Central memory CD8-positive, alpha-beta T cell (primary cell): Measurements from ENCODE around the gene EEF1AKMT2.

ENCODE experiments used
- ATAC-seq: fragments of 150-1000 bp; cut with Tn5 transposase; replicated peaks from 2 replicates; pipeline ENCODE4 v1.10.0; 2022; ENCODE audit warnings: mild to moderate bottlenecking, moderate FRiP score, moderate number of reproducible peaks; ENCODE audit not compliant: poor library complexity, severe bottlenecking; ENCODE audit errors: extremely low read depth
- DNase-seq, 2 donors: peaks; one replicate each; pipeline ENCODE4 v3.0.0; 2021; ENCODE audit warnings: low spot score in 2 of 2
- H3K27ac Mint-ChIP-seq: one replicate; pipeline ENCODE4 v1.8.0; 2022; ENCODE audit warnings: low read depth, mild to moderate bottlenecking, moderate library complexity, mixed read lengths
- H3K27me3 Mint-ChIP-seq: one replicate; pipeline ENCODE4 v1.8.0; 2022; ENCODE audit warnings: mixed read lengths
- H3K36me3 Mint-ChIP-seq: one replicate; pipeline ENCODE4 v1.8.0; 2022; ENCODE audit warnings: mild to moderate bottlenecking, moderate library complexity, mixed read lengths; ENCODE audit not compliant: insufficient read depth
- H3K4me1 Mint-ChIP-seq: one replicate; pipeline ENCODE4 v1.8.0; 2022; ENCODE audit warnings: mixed read lengths
- H3K4me3 Mint-ChIP-seq: one replicate; pipeline ENCODE4 v1.8.0; 2022; ENCODE audit warnings: mild to moderate bottlenecking, moderate library complexity, mixed read lengths
- H3K9me3 Mint-ChIP-seq: one replicate; pipeline ENCODE4 v1.8.0; 2022; ENCODE audit warnings: mixed read lengths

Gene EEF1AKMT2

GRCh38 chr10:124740369-124741280, 51.1 kb downstream of the EEF1AKMT2 start:
- Mint-ChIP-seq H3K9me3 (no peaks in the 10 kb centered on the region), H3K4me3 (peak overlapping the region; percentile 97), H3K36me3 (peaks cover 40% of the 10 kb centered on the region), H3K27ac (peak overlapping the region; percentile 97), H3K27me3 (no peaks in the 10 kb centered on the region), H3K4me1 (peaks cover 83% of the 10 kb centered on the region)
- ATAC-seq (peak; percentile 20), DNase-seq (no peak)

DNA sequence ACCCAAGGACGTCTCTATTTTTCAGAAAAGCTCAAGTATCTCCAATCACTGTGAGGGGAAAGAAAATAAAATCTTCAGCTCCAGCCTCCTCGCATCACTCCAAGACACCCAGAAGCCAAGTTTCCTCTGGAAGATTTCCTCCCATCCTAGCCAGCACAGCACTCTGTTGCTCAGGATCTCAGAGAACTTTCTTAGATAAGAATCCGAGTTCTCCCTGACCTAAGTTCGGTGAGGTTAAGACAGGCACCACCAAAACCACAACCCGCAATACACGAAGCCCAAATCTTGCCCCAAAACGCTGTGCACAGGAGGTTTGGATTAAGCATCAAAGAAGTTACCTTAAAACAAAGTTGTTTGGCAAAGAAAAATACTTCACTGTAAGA, 51.7 kb downstream of the EEF1AKMT2 start:
- DNase-seq (no peak), ATAC-seq (no peak)
- Mint-ChIP-seq H3K27ac (peak overlapping the region; percentile 97), H3K27me3 (no peaks in the 10 kb centered on the region), H3K36me3 (peaks cover 40% of the 10 kb centered on the region), H3K4me1 (peaks cover 83% of the 10 kb centered on the region), H3K4me3 (peak overlapping the region; percentile 97), H3K9me3 (no peaks in the 10 kb centered on the region)

DNA sequence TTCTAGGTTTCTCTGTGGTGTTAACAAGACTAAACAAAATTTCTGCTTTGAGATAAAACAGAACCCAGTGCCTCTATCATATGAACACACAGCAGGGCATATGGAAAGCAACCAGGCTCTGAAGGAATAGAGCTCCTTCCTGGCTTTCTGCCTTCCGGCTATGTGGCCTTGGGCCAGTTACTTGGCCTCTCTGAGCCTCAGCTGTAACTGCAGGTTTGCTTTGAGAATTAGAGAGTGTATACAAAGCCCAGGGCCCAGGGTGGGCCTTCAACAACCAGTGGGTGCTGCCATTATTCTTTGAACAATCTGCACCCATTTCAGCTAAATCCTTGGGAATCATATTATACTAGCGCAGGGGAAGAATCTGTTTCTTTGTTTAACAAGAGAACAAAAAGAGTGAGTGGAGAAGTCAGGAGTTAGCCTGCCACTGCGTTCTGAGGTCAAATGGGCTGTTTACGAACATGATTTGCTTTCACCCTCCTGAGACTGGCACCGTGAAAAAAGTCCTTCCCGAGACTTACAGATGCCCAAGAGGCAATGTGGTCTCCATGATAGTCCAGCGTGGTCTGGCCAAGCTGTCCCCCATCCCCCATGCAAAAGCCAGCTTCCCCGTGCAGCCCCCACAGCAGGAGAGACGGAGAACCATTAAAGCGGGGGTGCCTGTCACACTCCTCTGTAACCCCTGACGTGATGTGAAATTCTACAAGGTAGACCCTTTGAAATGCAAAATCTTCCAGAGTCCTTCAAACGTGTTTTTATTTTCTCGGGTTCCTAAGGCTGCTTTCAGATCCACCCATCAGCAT, 52.4 kb downstream of the EEF1AKMT2 start:
- Mint-ChIP-seq H3K27ac (peak overlapping the region; percentile 97), H3K27me3 (no peaks in the 10 kb centered on the region), H3K4me3 (peak overlapping the region; percentile 97), H3K9me3 (no peaks in the 10 kb centered on the region), H3K36me3 (peaks cover 38% of the 10 kb centered on the region), H3K4me1 (peaks cover 86% of the 10 kb centered on the region)
- ATAC-seq (no peak), DNase-seq (no peak)

DNA sequence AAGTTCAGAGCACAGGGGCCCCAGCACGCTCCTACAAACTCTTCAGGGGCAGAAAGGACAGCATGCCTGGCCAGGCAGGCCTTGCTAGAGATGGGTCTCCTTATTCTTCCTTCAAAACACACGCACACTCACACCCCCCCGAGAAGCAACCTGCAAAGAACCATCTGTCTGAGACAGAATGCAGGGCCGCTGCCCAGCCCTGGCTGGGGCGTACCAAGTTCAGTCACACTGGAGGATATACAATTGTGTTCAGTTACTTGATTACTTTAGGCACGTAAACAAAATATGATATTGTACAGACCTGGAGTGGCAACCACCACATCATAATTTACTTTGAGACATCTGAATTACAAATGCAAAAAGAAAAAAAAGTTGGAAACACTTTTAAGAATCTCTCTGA, 53.2 kb downstream of the EEF1AKMT2 start:
- Mint-ChIP-seq H3K4me3 (peak overlapping the region; percentile 97), H3K36me3 (peaks cover 43% of the 10 kb centered on the region), H3K27me3 (no peaks in the 10 kb centered on the region), H3K9me3 (no peaks in the 10 kb centered on the region), H3K27ac (peak overlapping the region; percentile 97), H3K4me1 (peaks cover 95% of the 10 kb centered on the region)
- ATAC-seq (no peak), DNase-seq (no peak)

DNA sequence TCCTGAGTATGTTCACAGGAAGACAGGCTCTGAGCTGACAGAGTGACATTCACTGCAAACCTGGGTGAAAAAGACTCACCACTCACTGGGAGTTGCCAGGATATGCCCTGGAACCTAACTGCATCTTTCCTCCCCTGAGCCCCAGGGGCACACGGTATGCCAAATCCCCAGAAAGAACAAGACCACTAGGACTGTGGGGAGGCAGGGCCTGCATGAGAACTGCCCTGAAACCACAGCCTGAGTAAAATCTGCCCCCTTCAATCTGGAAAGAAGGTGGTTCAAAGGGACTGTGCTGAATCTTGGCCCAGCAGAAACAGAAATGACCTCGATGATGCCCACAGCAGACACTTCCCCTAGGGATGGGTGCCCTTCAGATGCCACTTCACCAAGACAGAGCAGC, 54.0 kb downstream of the EEF1AKMT2 start:
- Mint-ChIP-seq H3K27ac (peak overlapping the region; percentile 97), H3K9me3 (no peaks in the 10 kb centered on the region), H3K36me3 (peaks cover 45% of the 10 kb centered on the region), H3K4me1 (peaks cover 98% of the 10 kb centered on the region), H3K27me3 (no peaks in the 10 kb centered on the region), H3K4me3 (peak overlapping the region; percentile 77)
- DNase-seq (no peak), ATAC-seq (no peak)

- ATAC-seq: no peak
- Mint-ChIP-seq H3K27ac (peak overlapping the region; percentile 97), H3K4me3 (peak overlapping the region; percentile 77), H3K4me1 (peaks cover 98% of the 10 kb centered on the region), H3K27me3 (no peaks in the 10 kb centered on the region), H3K9me3 (no peaks in the 10 kb centered on the region), H3K36me3 (peaks cover 44% of the 10 kb centered on the region)
- no peak for DNase-seq
Observed at GRCh38 chr10:124737221-124737620, 54.5 kb downstream of the EEF1AKMT2 start.

GRCh38 chr10:124736491-124737136, 55.1 kb downstream of the EEF1AKMT2 start:
- DNase-seq (no peak), ATAC-seq (no peak)
- Mint-ChIP-seq H3K4me1 (peaks cover 100% of the 10 kb centered on the region), H3K9me3 (no peaks in the 10 kb centered on the region), H3K36me3 (peaks cover 45% of the 10 kb centered on the region), H3K4me3 (peak overlapping the region; percentile 77), H3K27me3 (no peaks in the 10 kb centered on the region), H3K27ac (peak overlapping the region; percentile 98)

- peaks cover 93% of the 10 kb centered on the region for H3K4me1 Mint-ChIP-seq
- DNase-seq: no peak
- peaks cover 40% of the 10 kb centered on the region for H3K36me3 Mint-ChIP-seq
- H3K27ac Mint-ChIP-seq: peak overlapping the region; percentile 98
- no peaks in the 10 kb centered on the region for H3K9me3 Mint-ChIP-seq
- H3K4me3 Mint-ChIP-seq: peak overlapping the region; percentile 77
- no peaks in the 10 kb centered on the region for H3K27me3 Mint-ChIP-seq
- ATAC-seq: no peak
Observed at GRCh38 chr10:124735491-124736286, 56.0 kb downstream of the EEF1AKMT2 start.

DNA sequence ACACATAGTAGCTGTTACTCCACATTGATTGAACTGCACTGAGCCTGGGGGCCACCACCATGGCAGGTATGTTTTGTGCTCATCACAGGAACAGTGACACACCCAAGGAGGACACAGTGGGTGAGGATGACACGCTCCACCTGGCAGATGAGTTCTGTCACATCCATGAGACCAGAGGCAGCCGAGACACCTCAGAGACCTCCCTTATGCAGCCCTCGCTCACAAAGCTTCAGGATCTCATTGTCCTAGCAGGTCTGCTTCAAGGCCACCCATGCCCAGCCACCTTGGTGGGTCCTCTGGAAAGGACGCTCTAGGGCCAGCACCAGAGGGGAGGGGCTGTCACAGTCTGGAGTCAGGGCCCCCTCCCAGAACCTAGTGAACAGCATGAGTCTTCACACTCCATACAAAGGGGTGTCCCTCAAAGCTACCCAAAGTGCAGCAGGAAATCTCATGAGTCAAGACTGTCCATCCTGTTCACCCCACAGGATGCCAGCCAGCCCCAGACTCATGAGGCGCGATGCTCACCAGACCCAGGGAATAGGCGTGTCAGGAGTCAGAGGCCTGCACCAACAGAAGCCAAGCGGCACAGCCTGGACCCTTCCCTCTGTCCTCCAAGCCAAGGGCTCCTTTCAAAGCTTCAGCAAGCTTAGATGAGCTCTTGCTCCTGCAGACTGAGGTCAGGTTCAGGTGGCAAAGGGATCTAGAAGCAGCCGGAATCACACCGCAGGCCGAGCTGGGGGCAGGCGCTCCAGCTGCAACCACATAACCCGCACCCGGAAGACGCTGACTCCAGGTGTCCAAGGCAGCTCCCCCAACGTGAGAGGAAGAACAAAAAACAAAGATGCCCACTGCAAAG, 57.1 kb downstream of the EEF1AKMT2 start:
- H3K27ac Mint-ChIP-seq: peak overlapping the region; percentile 98
- ATAC-seq: peak; percentile 68
- DNase-seq: no peak
- peaks cover 90% of the 10 kb centered on the region for H3K4me1 Mint-ChIP-seq
- H3K27me3 Mint-ChIP-seq: no peaks in the 10 kb centered on the region
- peaks cover 32% of the 10 kb centered on the region for H3K36me3 Mint-ChIP-seq
- H3K9me3 Mint-ChIP-seq: no peaks in the 10 kb centered on the region
- peak overlapping the region; percentile 77 for H3K4me3 Mint-ChIP-seq

GRCh38 chr10:124733571-124734245, 58.0 kb downstream of the EEF1AKMT2 start:
- Mint-ChIP-seq H3K27me3 (no peaks in the 10 kb centered on the region), H3K36me3 (peaks cover 31% of the 10 kb centered on the region), H3K4me3 (peak overlapping the region; percentile 77), H3K9me3 (no peaks in the 10 kb centered on the region), H3K4me1 (peaks cover 90% of the 10 kb centered on the region), H3K27ac (peak overlapping the region; percentile 98)
- DNase-seq (no peak), ATAC-seq (no peak)
